HL-60 (cell line): ENCODE measurements around the gene A1CF.
"Not testable (repeated sequence)": the region's sequence is repeated elsewhere in the genome, so short reads cannot be mapped to it uniquely, and the experiment has no call there.

Source experiments
- DNase-seq, 2 experiments: peaks; one replicate each; pipeline ENCODE4 v3.0.0-alpha.2; 2010 to 2020; ENCODE audit warnings: low read depth in 1 of 2, low spot score in 1 of 2
- H3K27ac ChIP-seq: fragments of 250-450 bp; sonication (Bioruptor Pico); replicated peaks from 2 replicates; pipeline ENCODE4 v1.5.1; 2020; ENCODE audit warnings: mild to moderate bottlenecking, moderate library complexity
- H3K27me3 ChIP-seq: fragments of 250-450 bp; sonication (Bioruptor Pico); 2 replicates; pipeline ENCODE4 v1.5.1; 2021; ENCODE audit warnings: mild to moderate bottlenecking, moderate library complexity; ENCODE audit not compliant: insufficient read depth, poor library complexity, severe bottlenecking
- H3K4me3 ChIP-seq: replicated peaks from 2 replicates; pipeline ENCODE4 v1.5.1; 2011; ENCODE audit warnings: mild to moderate bottlenecking, control low read depth, low read length; ENCODE audit not compliant: insufficient read depth
- CTCF ChIP-seq: IDR thresholded peaks from one replicate; pipeline ENCODE4 v1.5.1; 2011; ENCODE audit warnings: low read length, control low read depth, inconsistent platforms; ENCODE audit not compliant: insufficient read depth
- GABPA ChIP-seq: IDR thresholded peaks from 2 replicates; pipeline ENCODE4 v1.6.1; 2012; ENCODE audit warnings: low read depth
- POLR2AphosphoS5 ChIP-seq: IDR thresholded peaks from 2 replicates; pipeline ENCODE4 v1.6.1; 2012; ENCODE audit warnings: low read depth
- REST ChIP-seq: IDR thresholded peaks from 2 replicates; pipeline ENCODE4 v1.6.1; 2012; ENCODE audit warnings: low read depth; ENCODE audit not compliant: insufficient replicate concordance
- SPI1 ChIP-seq: IDR thresholded peaks from 2 replicates; pipeline ENCODE4 v1.6.1; 2012; ENCODE audit warnings: low read depth, mild to moderate bottlenecking, borderline replicate concordance

Gene A1CF

GRCh38 chr10:50917486-50917885, 32.1 kb upstream of the A1CF start:
- Histone ChIP-seq H3K4me3 (no peak overlapping the region), H3K27ac (no peak overlapping the region), H3K27me3 (no peaks in the 10 kb centered on the region)
- TF ChIP-seq POLR2AphosphoS5: no peak
- TF ChIP-seq SPI1: no peak
- no peak for TF ChIP-seq CTCF
- no peak for TF ChIP-seq REST
- TF ChIP-seq GABPA: no peak
- DNase-seq: no peak

GRCh38 chr10:50909334-50910014, 24.0 kb upstream of the A1CF start:
- no peak for DNase-seq
- TF ChIP-seq POLR2AphosphoS5: no peak
- no peak for TF ChIP-seq GABPA
- TF ChIP-seq CTCF: no peak
- no peak for TF ChIP-seq REST
- no peak for TF ChIP-seq SPI1
- Histone ChIP-seq H3K27ac (no peak overlapping the region), H3K27me3 (no peaks in the 10 kb centered on the region), H3K4me3 (no peak overlapping the region)

- Histone ChIP-seq H3K27ac (no peak overlapping the region), H3K4me3 (no peak overlapping the region), H3K27me3 (no peaks in the 10 kb centered on the region)
- DNase-seq: no peak
- no peak for TF ChIP-seq POLR2AphosphoS5
- TF ChIP-seq CTCF: no peak
- TF ChIP-seq GABPA: no peak
- no peak for TF ChIP-seq SPI1
- no peak for TF ChIP-seq REST
Measured at GRCh38 chr10:50908366-50908765, 22.9 kb upstream of the A1CF start.

- not testable (repeated sequence) for H3K27ac ChIP-seq, DNase-seq, H3K4me3 ChIP-seq, H3K27me3 ChIP-seq
Measured at GRCh38 chr10:50905797-50906196, 20.4 kb upstream of the A1CF start.
